SK-N-MC (cell line): ENCODE measurements around the gene FAT1.

ENCODE experiments used
- EZH2 ChIP-seq: fragments of 200-600 bp; sonication (generic); IDR thresholded peaks from one replicate; pipeline ENCODE4 v1.6.1; 2017; ENCODE audit warnings: antibody characterized with exemption
- FOXP2 ChIP-seq: optimal IDR thresholded peaks from 2 replicates; pipeline ENCODE3; 2011; ENCODE audit warnings: mild to moderate bottlenecking, moderate library complexity; ENCODE audit not compliant: insufficient read depth; ENCODE audit errors: extremely low read length, control extremely low read depth
- POLR2AphosphoS5 ChIP-seq: IDR thresholded peaks from 2 replicates; pipeline ENCODE4 v1.6.1; 2012; ENCODE audit warnings: mild to moderate bottlenecking, low read depth, low read length, borderline replicate concordance

DNA sequence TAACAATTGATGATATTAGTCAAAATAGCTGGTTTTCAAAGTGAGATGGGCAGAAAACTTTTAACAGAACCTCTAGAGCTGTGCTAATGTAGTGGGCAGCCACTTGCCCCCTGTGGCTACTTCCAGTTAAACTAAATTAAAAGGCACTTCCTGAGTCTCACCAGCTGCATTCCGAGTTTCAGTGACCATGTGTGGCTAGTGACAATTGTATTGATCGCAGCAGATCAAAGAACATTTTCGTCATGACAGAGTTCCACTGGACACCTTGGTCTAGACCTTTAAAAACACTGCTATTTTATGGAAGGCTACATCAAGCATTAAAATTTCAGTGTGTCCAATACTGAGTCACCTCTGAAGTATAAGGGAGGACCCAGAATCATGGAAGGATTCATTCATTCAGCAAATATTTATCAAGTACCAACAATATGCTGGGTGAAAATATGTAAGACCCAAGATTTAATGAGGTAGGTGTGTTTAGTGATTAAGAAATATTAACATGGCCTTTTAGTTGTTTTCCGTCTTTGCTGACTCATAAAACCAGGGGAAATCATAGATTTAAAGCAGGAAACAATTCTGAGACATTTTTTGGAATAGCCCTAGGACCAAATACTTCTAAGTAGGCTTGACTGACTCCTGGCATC, 5.1 kb upstream of the FAT1 start:
- TF ChIP-seq POLR2AphosphoS5 (no peak), EZH2 (no peak), FOXP2 (no peak)
